Mammary epithelial cell (primary cell): ENCODE measurements around the gene ZNF382.

ENCODE experiments used
- CTCF ChIP-seq, 2 donors: IDR thresholded peaks in 1 of 2; conservative IDR thresholded peaks in 1 of 2; 2 replicates each; pipeline ENCODE4 v1.5.1; 2011 to 2012; ENCODE audit warnings: inconsistent platforms in 2 of 2, low read length in 2 of 2, mild to moderate bottlenecking in 2 of 2, control low read depth in 1 of 2, low read depth in 1 of 2; ENCODE audit not compliant: insufficient read depth in 1 of 2; ENCODE audit errors: extremely low read depth in 1 of 2
- EZH2 ChIP-seq: IDR thresholded peaks from 2 replicates; pipeline ENCODE4 v1.6.1; 2012; ENCODE audit warnings: low read length, inconsistent platforms, borderline replicate concordance

GRCh38 chr19:36665832-36666231 lies 60.7 kb downstream of the ZNF382 start:
- TF ChIP-seq EZH2 (no peak), CTCF (conservative IDR thresholded peaks at IDR 0.05 in 1 of 2, IDR thresholded peaks at IDR 0.05 in 1 of 2; ENCODE audit: extremely low read depth in 1 of 2, insufficient read depth in 1 of 2, low read depth in 1 of 2, low read length in 2 of 2) (no peak)
